Calu3 (cell line): ENCODE data around the gene MCC. TPM values are rescaled to one million over a fixed set of nuclear protein-coding genes. Genes with fewer than 3 reads are reported as not detected.

Experiments
- BruUV-seq: library from RNA; stranded (reverse); fragments of 400-500 nt; replicated peaks from 2 replicates; lab custom pipeline; 2021; lab: Mats Ljungman, UMichigan
- CTCF ChIA-PET: fragments of 300-600 bp; sonication (Branson Sonifier 250); formaldehyde crosslinking; loops from one replicate; lab custom pipeline; 2022; ENCODE audit warnings: antibody characterized with exemption; lab: Charles Lee
- DNase-seq: peaks from one replicate; pipeline ENCODE4 v3.0.0; 2022
- H3K27ac Mint-ChIP-seq: one replicate; pipeline ENCODE4 v1.8.0; 2022; ENCODE audit warnings: mixed read lengths; ENCODE audit not compliant: unreplicated experiment
- H3K27me3 Mint-ChIP-seq: one replicate; pipeline ENCODE4 v1.8.0; 2022; ENCODE audit warnings: mixed read lengths; ENCODE audit not compliant: unreplicated experiment
- H3K36me3 Mint-ChIP-seq: one replicate; pipeline ENCODE4 v1.8.0; 2022; ENCODE audit warnings: mild to moderate bottlenecking, moderate library complexity, mixed read lengths; ENCODE audit not compliant: insufficient read depth, unreplicated experiment
- H3K4me1 Mint-ChIP-seq: one replicate; pipeline ENCODE4 v1.8.0; 2022; ENCODE audit warnings: mild to moderate bottlenecking, low read depth, mixed read lengths; ENCODE audit not compliant: unreplicated experiment
- H3K4me3 Mint-ChIP-seq: one replicate; pipeline ENCODE4 v1.8.0; 2022; ENCODE audit warnings: mild to moderate bottlenecking, low read depth, moderate library complexity, mixed read lengths; ENCODE audit not compliant: unreplicated experiment
- H3K9me3 Mint-ChIP-seq: one replicate; pipeline ENCODE4 v1.8.0; 2022; ENCODE audit warnings: low read depth, mixed read lengths; ENCODE audit not compliant: unreplicated experiment
- intact Hi-C: fragments of 100-400 bp; cut with micrococcal nuclease; formaldehyde crosslinking; loops from one replicate; pipeline ENCODE4 v1.10.0; 2022; ENCODE audit not compliant: unreplicated experiment
- total RNA-seq: library from RNA; stranded (reverse); gene quantifications from 2 replicates; pipeline ENCODE4 v1.2.3, GENCODE V29; 2022
- TF ChIP-seq, protein P1 (sequence below): fragments of 200-600 bp; IDR thresholded peaks from one replicate; pipeline ENCODE4 v1.8.0; 2022; ENCODE audit warnings: antibody characterized with exemption; ENCODE audit not compliant: unreplicated experiment

MCC gene
- total RNA-seq, 1 experiment from 2014 or later = 2.8 TPM

DNA sequence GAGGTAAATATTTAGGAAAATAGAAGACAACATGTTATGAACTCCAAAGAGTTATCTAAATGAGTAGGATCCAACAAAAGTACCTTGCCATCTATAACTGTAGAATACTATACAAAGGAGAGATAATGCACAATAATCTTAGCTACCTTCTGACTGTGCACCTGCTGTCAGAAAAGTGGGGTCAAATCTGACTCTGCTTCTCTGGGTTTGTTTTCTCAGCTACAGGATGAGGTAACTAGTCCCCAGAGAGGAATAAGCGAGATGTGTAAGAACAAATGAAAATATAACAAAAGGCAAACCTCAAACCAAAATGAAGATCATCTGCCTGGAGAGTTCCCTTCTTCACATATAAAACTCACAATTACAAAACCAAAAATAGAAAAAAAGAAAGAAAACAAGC, 306.8 kb downstream of the MCC start:
- CTCF ChIA-PET = interaction anchor here (0.5 kb wide), 1 partner anchor 1523 kb away, joined by 3 read pairs; no protein-coding TSS in a partner anchor
- H3K9me3 Mint-ChIP-seq = no peaks in the 10 kb centered on the region
- no peak for DNase-seq
- no peak overlapping the region for H3K27ac Mint-ChIP-seq
- TF ChIP-seq, protein P1, sequence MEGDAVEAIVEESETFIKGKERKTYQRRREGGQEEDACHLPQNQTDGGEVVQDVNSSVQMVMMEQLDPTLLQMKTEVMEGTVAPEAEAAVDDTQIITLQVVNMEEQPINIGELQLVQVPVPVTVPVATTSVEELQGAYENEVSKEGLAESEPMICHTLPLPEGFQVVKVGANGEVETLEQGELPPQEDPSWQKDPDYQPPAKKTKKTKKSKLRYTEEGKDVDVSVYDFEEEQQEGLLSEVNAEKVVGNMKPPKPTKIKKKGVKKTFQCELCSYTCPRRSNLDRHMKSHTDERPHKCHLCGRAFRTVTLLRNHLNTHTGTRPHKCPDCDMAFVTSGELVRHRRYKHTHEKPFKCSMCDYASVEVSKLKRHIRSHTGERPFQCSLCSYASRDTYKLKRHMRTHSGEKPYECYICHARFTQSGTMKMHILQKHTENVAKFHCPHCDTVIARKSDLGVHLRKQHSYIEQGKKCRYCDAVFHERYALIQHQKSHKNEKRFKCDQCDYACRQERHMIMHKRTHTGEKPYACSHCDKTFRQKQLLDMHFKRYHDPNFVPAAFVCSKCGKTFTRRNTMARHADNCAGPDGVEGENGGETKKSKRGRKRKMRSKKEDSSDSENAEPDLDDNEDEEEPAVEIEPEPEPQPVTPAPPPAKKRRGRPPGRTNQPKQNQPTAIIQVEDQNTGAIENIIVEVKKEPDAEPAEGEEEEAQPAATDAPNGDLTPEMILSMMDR = no peak
- peaks cover 8% of the 10 kb centered on the region for H3K4me1 Mint-ChIP-seq
- no peak overlapping the region for H3K4me3 Mint-ChIP-seq
- no peaks in the 10 kb centered on the region for H3K27me3 Mint-ChIP-seq
- no peaks in the 10 kb centered on the region for H3K36me3 Mint-ChIP-seq
- BruUV-seq = no TSS peak
- intact Hi-C loops = no loop called here

GRCh38 chr5:113179156-113179555, 309.1 kb downstream of the MCC start:
- no TSS peak for BruUV-seq
- H3K27ac Mint-ChIP-seq = no peak overlapping the region

DNA sequence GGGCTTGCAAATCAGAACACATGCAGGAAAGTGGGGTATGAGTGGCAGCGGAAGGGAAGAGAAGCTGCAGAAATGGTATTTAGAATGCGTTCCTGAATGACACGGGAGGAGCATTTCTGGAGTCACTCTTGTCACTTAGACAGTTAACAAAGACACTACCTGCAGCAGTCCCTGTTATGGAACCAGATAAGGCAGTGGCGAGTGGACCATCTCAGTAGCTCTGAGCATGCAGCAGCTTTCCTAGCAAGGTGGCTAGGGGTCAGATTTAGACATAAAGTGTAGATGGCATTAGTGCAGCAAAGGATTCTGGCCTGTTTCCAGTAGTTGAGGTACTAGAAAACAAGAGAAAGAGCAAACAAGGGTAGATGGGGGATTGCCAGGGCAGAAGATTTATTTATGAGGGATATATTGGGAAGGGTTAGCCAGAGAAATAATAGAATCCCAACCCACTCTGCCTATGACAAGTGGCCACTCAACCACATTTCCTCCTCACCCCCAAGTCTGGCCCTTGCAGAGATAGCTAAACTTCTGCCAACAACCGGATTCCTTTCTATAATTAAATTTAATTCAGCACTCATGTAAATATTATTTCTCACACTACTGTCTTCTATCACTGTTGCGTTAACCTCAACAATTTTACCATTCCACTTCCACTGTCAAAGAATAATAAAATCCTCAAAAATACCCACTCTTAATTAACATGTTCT, 310.0 kb downstream of the MCC start:
- Mint-ChIP-seq H3K27me3 (no peaks in the 10 kb centered on the region), H3K27ac (no peak overlapping the region), H3K36me3 (no peaks in the 10 kb centered on the region), H3K4me3 (no peak overlapping the region), H3K4me1 (peaks cover 8% of the 10 kb centered on the region), H3K9me3 (no peaks in the 10 kb centered on the region)
- BruUV-seq = no TSS peak
- intact Hi-C loops = no loop called here
- no peak for DNase-seq
- TF ChIP-seq, protein P1 = no peak
- CTCF ChIA-PET = no interaction called here

More at GRCh38 chr5:113179156-113179555, 309.1 kb downstream of the MCC start:
- no peak for DNase-seq
- Mint-ChIP-seq H3K4me3 (no peak overlapping the region), H3K36me3 (no peaks in the 10 kb centered on the region), H3K9me3 (no peaks in the 10 kb centered on the region), H3K27me3 (no peaks in the 10 kb centered on the region), H3K4me1 (peaks cover 8% of the 10 kb centered on the region)
- TF ChIP-seq, protein P1 = no peak
- CTCF ChIA-PET = no interaction called here
- intact Hi-C loops = no loop called here

DNA sequence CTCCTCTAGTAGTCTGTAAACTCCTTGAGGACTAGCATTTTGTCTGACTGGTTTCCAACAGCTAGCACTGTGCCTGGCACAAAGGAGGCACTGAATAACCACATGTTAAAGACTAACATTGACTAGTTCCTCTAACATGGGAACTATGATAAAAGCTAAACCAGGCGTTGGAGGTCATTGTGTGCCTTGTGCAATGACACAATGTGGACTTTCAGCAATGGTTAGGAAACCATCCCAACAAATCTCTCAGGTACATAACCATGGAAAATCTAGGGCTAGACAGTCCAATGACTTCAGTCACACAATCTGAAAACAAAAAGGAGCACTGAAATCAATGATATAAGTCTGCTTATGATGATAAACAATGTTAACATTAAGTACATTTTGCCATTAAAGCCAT, 311.0 kb downstream of the MCC start:
- CTCF ChIA-PET = no interaction called here
- peaks cover 9% of the 10 kb centered on the region for H3K27me3 Mint-ChIP-seq

More for the DNA sequence above, 311.0 kb downstream of the MCC start:
- intact Hi-C loops = no loop called here
- BruUV-seq = no TSS peak
- Mint-ChIP-seq H3K36me3 (no peaks in the 10 kb centered on the region), H3K9me3 (no peaks in the 10 kb centered on the region), H3K4me3 (no peak overlapping the region), H3K27ac (no peak overlapping the region), H3K4me1 (peaks cover 8% of the 10 kb centered on the region)
- no peak for DNase-seq
- TF ChIP-seq, protein P1 = no peak
